NOMO-1 (cell line): Measurements from ENCODE around the gene XRN2.
"Not testable (repeated sequence)": the region's sequence is repeated elsewhere in the genome, so short reads cannot be mapped to it uniquely, and the experiment has no call there.

Experiments
- DNase-seq, 2 experiments: peaks; one replicate each; lab custom pipeline; 2025; ENCODE audit not compliant: unreplicated experiment in 2 of 2; lab: John Stamatoyannopoulos, UW

Gene XRN2

DNA sequence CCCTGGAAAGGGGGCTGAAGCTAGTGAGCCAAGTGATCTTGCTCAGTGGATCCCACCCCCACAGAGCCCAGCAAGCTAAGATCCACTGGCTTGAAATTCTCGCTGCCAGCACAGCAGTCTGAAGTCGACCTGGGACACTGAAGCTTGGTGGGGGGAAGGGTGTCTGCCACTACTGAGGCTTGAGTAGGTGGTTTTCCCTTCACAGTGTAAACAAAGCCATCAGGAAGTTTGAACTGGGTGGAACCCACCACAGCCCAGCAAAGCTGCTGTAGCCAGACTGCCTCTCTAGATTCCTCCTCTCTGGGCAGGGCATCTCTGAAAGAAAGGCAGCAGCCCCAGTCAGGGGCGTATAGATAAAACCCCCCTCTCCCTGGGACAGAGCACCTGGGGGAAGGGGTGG lies 110.9 kb downstream of the XRN2 start:
- DNase-seq = not testable (repeated sequence)

DNA sequence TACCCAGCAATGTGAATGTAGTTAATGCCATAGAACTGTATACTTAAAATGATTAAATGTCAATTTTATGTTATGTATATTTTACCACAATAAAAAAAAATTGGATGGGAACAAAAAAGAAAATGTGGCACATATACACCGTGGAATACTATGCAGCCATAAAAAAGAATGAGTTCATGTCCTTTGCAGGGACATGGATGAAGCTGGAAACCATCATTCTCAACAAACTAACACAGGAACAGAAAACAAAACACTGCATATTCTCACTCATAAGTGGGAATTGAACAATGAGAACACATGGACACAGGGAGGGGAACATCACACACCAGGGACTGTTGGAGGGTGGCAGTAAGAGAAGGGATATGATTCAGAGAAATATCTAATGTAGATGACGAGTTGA lies 116.0 kb downstream of the XRN2 start:
- not testable (repeated sequence) for DNase-seq

DNA sequence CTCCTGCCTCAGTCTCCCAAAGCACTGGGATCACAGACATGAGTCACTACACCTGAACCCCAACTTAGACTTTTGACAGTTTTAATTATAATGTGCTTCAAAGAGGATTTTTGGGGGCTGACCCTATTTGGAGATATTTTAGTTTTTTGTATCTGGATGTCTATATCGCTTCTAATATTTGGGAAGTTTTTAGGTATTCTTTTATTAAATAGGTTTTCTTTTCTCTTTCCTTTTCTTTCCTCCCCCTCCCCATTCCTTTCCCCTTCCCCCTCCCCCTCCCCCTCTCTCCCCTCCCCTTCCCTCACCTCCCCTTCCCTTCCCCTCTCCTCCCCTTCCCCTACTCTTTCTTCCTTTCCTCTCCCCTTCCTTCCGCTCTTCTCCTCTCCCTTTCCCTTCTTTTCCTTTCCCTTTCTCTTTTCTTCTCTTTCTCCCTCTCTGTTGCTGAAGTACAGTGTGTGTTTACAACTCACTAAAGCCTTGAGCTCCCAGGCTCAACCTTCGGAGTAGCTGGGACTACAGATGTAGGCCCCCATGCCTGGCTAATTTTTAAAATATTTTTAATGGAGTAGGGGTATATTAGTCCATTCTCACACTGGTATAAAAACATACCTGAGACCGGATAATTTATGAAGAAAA lies 118.6 kb downstream of the XRN2 start:
- DNase-seq = no peak

DNA sequence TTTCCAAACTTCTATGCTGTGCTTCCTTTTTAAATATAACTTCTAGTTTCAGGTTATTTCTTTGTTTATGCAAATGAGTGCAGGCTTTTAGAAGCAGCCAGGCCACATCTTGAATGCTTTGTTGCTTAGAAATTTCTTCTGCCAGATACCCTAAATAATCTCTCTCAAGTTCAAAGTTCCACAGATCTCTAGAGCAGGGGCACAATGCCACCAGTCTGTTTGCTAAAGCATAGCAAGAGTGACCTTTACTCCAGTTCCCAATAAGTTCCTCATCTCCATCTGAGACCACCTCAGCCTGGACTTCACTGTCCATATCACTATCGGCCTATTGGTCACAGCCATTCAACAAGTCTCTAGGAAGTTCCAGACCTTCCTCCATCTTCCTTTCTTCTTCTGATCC lies 120.6 kb downstream of the XRN2 start:
- DNase-seq = not testable (repeated sequence)

DNA sequence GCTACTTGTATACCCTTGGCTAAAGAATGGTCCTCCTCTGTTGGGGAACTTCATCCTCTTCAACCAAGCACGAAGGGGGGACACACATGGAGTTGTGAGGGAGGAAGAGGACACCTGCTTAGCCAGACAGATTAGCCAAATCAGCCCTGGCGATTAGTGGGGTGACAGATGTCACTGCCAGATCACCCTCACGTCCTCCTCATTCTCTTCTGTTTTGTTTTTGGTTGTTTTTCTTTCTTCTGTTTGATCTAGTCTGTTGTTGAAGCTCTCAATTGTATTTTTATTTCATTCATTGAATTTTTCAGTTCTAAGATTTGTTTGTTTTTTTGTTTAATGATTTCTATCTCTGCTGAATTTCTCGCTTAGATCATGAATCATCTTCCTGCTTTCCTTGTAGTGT lies 121.7 kb downstream of the XRN2 start:
- no peak for DNase-seq

DNA sequence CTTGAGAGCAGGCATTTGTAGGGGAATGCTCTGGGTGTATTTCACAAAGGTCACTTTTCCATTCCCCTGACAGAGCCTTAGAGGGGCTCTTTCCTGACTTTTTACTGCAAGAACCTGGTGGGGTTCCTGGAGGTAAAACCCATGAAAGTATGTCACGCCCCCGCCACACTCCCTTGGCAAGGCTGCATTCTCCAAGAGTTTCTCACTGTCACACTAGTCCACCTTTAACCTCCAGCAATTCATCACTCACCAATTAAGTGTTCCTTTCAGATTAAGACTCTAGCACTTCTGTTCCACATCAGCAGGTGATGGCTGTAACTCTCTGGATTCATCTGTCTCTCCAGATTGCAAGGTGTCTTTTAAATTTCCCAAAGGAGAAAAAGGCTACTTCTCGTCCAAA lies 126.9 kb downstream of the XRN2 start:
- no peak for DNase-seq

DNA sequence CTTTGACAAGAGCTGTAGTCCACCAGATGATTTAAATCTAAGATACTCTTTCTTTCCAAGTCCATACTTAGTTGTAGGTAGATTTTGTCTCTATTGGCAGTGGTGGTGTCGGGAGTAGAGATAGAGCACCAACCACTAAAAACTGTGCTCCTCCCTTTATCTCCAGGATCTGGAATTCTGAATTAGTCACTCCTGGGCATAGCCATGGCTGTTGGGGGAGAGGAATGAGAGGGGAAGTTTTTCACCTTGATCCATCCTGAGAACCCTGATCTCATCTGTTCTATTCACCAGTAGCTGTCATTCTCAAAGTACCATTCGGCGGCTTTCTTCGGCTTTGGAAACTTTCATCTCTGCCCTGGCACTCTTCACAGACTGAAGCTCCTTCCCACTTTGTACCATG lies 129.8 kb downstream of the XRN2 start:
- DNase-seq = no peak

DNA sequence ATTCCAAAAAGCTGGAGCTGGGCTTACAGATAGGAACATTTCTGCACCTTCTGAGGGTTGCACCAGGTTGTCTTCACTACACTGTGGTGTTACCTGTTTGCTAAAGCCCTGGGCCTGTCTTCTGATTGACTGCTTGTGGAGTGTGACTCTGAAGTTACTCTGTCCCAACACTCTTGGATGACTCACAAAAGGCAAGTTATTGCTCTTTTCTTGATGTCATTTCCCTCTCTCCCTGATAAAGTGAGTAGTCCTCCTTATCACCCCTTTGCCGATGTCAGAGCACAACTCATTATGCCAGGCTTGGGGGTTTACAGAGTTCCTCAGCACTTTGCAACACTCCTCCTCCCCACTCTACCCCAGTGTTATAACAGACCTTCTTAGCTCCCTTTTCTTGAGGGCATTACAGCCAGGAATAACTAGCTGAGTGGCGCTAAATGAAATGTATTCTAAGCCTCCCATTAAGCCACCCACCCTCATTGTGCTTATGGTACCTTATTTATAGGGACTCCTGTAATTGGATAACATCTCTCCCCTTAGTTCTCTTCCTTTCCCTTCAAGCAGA lies 130.3 kb downstream of the XRN2 start:
- DNase-seq = no peak

DNA sequence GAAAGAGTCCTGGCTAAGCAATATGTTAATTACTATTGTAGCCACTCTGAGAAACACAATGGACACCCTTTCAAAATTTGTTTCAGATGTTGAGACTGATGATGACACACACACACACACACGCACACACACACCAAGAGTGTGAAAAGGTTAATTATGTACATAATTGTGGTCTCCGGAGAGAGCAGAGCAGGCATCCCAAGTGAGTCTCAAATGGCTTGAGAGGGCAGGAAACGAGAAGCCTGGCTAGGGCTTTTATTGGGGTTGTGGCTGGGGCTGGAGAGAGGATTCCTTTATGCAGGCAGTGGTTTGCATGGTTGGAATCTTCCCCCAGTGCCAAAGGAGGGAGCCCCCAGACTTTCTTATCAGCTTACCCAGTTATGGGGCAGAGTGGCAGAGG lies 132.4 kb downstream of the XRN2 start:
- no peak for DNase-seq

DNA sequence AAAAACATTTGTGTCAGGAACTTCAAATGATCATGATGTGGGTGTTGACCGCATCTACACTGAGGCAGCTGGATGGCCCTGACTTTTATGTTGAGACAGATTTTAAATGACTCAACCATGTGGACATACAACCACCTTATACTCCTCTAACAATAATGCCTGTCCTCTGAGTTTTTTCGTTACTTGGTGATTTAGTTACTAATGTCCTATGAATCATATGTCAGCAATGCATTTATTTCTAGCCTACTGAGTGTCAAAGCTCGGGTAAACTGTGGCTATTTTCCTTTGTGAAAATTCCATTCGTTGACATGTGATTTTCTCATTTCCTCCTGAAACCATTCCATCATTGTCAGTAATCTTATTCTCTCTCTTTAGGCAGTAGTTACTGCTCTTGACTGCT lies 133.1 kb downstream of the XRN2 start:
- DNase-seq = no peak

DNA sequence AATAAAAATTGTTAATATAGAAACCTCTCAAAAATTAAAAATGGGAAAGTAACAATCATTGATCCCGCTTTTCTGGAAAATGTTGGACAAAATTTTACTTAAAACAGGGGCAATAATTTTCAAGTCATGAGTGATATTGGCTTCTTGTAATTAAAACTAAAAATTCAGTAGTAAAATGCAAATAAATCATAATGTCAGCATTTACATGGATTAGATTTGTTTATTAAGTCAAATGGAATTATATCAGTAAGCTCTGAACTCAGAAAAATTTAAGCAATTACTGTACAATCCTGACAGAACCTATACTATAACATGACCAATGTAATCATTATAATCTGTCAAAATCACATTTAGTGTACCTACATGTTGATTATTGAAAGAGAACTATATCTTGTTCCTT lies 134.1 kb downstream of the XRN2 start:
- no peak for DNase-seq

DNA sequence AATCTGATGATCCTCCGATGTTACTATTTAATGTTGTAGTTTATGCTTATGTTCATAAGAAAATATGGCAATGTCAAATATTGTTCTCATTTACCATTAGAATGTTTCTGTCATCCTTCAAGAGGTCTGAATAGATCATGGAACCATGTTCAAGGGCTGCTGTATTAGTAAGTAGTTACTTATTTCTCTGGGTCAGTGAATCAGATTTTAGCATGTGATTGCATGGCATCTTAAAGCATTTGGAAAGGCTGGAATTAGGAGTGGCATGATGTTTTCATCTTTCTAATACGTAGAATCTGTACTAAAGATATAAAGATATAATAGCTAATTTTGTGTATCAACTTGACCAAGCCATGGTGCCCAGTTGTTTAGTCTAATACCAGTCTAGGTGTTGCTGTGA lies 134.7 kb downstream of the XRN2 start:
- DNase-seq = no peak
